Glomerular visceral epithelial cell (primary cell): Measurements from ENCODE around the gene EXOC2.

Experiments used
- DNase-seq: peaks from one replicate; pipeline ENCODE4 v3.0.0-alpha.2; 2016; ENCODE audit errors: extremely low spot score

The EXOC2 gene

GRCh38 chr6:692858-693722, at the start of gene EXOC2:
EXOC2 (minus strand) TSS chr6:693139; CDS start chr6:637818, 55,321 bp downstream.
- peak; percentile 83 for DNase-seq

- no peak for DNase-seq
Measured at GRCh38 chr6:741410-742339, 48.7 kb upstream of the EXOC2 start.

GRCh38 chr6:736657-737446, 43.9 kb upstream of the EXOC2 start:
- no peak for DNase-seq

GRCh38 chr6:733431-734219, 40.7 kb upstream of the EXOC2 start:
- DNase-seq = no peak

GRCh38 chr6:731924-732323, 39.0 kb upstream of the EXOC2 start:
- no peak for DNase-seq

- no peak for DNase-seq
Measured at GRCh38 chr6:729606-730320, 36.8 kb upstream of the EXOC2 start.

GRCh38 chr6:727856-728255, 34.9 kb upstream of the EXOC2 start:
- DNase-seq = no peak

GRCh38 chr6:723540-723939, 30.6 kb upstream of the EXOC2 start:
- no peak for DNase-seq

GRCh38 chr6:722608-723007, 29.7 kb upstream of the EXOC2 start:
- DNase-seq = peak; percentile 27

- peak; percentile 69 for DNase-seq
Measured at GRCh38 chr6:722077-722524, 29.2 kb upstream of the EXOC2 start.

GRCh38 chr6:718345-718744, 25.4 kb upstream of the EXOC2 start:
- no peak for DNase-seq

GRCh38 chr6:717135-717534, 24.2 kb upstream of the EXOC2 start:
- no peak for DNase-seq

- DNase-seq = no peak
Measured at GRCh38 chr6:715709-716491, 23.0 kb upstream of the EXOC2 start.

GRCh38 chr6:714100-714499, 21.2 kb upstream of the EXOC2 start:
- DNase-seq = no peak

GRCh38 chr6:713351-713750, 20.4 kb upstream of the EXOC2 start:
- DNase-seq = no peak

- DNase-seq = no peak
Measured at GRCh38 chr6:712805-713204, 19.9 kb upstream of the EXOC2 start.

- DNase-seq = no peak
Measured at GRCh38 chr6:711925-712324, 19.0 kb upstream of the EXOC2 start.

GRCh38 chr6:710601-711571, 17.9 kb upstream of the EXOC2 start:
- peak; percentile 24 for DNase-seq
